GM18909 (cell line): ENCODE measurements around the gene ZNF398.

ENCODE experiments used
- ATAC-seq: cut with Tn5 transposase; IDR thresholded peaks from one replicate; pipeline ENCODE4 v1.9.1; 2021; ENCODE audit warnings: mild to moderate bottlenecking; ENCODE audit not compliant: unreplicated experiment, poor library complexity

ZNF398 gene

DNA sequence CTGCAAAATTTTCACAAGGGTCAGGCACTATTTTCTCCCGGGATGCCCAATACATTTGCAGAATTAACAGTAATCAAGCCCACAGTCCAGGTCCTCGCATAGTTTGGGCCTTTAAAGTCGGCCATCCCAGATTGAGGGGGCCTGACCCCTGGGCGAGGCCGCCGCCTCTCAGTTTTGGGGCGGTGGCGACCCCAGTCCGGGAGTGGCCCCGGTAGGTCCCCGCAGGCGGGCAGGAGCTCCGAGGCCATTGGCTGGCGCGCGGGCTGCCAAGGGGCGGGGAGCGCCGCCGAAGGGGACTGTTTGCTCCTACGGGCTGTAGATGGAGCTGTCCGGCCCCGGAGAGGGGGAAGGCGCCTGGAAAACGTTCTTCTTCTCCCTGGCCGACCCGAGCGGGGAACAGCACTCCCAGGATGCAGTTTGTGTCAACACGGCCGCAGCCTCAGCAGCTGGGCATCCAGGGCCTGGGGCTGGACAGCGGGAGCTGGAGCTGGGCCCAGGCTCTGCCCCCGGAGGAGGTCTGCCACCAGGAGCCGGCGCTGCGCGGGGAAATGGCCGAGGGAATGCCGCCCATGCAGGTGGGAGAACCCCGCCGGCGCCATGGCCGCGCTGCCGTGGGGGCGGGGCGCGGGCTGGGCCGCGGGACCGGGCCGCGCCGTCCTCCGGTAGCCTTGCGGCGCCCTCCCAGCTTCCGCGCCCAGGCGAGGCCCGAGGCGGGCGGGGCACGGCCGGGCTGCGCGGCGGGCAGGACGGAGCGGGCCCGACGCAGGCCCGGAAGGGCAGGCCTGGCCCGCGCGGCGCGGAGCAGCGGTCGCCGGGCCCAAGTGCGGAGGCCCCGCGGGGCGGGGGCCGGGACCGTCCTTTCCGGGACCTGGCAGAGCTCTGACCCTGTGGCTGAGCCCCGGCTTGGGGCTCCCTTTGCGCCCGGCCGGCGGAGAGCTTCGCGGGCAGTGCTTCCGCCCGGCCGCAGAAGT, 48.2 kb downstream of the ZNF398 start, which contains the start of gene ZNF282:
ZNF282 (plus strand) TSS at position 367 of the 971 bp plus-strand sequence; CDS start at position 411, 44 bp downstream.
- ATAC-seq: peak; percentile 91

DNA sequence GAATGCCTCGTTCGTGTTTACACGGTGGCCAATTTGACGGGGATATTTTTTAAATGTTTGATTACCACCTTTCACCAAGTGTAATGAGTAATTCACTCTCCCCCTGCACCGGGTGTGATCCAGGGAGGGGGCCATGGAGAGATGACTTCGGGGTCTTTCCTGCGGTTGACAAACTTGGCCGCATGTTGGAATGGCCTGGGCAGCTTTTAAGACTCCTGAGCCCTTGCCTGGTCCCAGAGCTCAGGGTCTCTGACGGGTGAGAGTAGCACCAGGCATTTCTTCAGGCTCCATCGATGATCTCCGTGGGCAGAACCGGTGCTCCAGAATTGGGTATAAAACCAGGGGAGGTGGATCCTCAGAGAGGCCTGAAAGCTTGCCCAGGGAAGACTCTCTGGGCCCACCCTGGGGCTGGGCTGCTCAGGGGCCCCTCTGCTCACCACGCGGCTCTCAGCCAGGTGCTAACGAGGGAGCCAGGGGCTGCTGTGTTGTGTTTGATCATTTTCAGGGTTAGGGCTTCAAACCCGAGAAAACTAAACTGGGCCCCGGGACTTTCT, 49.0 kb downstream of the ZNF398 start:
- ATAC-seq: peak; percentile 16

DNA sequence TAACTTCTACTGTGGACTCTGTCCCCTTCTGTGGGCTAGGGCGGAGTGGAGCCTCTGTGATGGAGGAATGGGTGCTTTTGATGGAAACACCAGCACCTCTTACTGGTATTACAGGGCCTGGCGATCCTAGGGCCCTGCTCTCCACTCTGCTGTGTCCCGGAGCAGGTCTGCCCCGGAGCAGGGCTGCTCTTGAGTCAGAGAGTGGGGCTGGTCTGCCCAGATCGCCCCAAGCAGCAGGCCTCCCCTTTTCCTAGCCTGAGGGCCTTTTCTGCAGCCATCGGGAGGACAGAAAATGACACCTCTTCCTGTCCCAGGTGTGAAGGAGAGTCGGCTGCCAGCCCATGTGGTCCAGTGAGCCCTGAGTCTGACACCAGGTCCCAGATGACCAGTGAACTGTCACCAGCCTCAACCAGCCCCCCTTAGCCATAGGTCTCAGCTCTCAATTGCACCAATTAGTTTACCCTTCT, 49.5 kb downstream of the ZNF398 start:
- ATAC-seq: peak; percentile 20

DNA sequence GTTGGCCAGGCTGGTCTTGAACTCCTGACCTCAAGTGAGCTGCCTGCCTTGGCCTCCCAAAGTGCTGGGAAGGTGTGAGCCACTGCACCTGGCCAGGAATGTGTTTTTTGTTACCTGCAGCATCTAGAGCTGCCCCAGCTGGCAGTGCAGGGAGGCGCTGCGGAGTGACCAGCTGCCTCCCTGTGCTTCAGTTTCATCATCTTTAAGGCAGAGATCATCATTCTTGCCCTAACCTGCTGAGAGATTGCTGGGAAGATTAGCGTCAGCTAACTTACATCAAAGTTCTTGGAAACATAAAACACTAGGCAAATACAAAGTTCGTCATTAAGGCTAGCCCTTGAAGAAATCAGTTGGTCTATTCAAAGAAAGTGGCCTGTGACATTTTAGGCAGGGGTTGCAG, 50.4 kb downstream of the ZNF398 start:
- ATAC-seq: no peak

GRCh38 chr7:149198161-149198816, 51.0 kb downstream of the ZNF398 start:
- ATAC-seq: no peak

DNA sequence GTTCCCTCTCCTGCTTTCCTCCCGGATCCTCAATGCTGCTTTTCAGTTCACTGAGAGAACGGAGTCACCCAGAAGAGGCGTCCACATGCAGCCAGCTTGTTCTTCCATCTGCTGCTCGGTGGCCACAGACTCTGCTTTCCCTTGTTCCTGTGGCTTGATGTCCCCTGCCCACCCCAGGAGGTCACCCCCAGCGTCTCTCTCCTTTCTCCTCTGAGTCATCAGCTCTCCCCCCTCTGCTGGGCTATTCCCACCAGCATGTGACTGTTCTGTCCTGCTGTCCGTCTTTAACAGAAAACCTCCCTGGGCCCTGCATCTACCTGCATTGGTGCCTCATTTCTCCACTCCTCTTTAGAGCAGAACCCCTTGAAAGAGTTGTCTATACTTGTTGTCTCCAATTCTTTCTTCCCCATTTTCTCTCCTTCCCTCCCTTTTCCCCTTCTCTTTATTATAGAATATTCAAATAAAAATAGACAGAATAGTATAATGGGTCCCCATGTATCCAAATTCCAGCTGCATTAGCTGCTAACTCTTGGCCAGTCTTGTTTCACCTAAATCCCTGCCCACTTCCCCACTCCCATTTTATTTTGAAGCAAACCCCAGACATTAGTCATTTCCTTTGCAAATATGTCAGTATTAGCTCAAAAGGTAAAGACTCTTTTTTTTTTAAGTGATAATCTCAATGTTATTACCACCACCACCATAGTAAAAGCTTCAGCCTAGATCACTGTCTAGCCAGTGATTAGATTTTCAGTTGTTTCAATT, 52.2 kb downstream of the ZNF398 start:
- ATAC-seq: no peak

DNA sequence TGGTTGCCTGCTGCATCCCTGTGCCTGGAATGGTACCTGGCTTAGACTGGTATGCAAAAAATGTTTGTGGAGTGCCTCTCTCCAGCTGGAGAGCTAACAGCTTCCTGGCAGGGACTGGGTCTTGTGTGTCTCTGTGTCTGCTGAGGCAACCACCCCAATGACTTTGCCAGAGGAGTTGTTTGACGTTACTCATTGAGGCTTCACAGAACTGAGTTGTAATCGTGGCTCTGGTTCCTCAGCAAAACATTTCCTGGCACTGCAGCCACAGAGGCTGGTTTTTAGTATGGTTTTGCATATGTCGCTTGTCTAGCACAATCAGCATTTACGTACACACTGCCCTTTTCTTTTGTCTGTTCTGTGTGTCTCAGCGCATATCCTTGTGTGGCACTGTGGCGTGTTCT, 55.6 kb downstream of the ZNF398 start:
- ATAC-seq: no peak

DNA sequence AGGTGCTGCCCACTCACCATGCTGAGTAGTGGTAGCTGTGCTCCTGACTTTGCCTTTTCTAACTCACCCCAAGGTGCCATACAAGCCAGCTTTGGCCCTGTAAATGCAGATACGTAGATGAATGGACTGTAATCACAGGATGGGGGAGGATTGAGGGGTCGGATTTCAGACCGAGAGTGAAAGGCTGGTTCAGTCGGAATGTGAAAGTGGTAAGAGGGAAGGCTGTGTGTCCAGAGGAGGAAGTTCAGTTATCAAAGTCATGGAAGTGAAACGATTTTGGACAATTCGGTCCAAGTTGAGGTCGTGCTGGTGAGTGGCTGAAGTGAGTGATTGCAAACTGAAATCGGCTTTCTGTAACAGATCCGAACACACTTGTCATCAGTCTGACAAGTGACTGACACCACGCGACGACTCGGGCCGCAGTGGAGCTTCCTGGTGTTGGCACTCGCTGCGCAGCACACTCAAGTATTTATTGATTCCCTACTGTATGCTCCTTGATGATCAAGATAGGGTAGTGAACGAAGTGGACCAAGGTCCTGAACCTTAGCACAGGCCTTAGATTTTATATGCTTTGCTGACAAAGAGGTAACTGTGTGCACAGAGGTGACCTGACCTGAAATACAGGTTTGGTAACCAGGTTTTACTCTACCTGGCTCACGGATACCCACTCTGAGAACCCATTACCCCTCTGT, 58.6 kb downstream of the ZNF398 start:
- ATAC-seq: no peak

GRCh38 chr7:149207324-149208035, 60.2 kb downstream of the ZNF398 start:
- no peak for ATAC-seq

- ATAC-seq: no peak
These were observed 62.4 kb downstream of the ZNF398 start for GRCh38 chr7:149209518-149210269.

GRCh38 chr7:149210551-149210950, 63.3 kb downstream of the ZNF398 start:
- ATAC-seq: no peak

DNA sequence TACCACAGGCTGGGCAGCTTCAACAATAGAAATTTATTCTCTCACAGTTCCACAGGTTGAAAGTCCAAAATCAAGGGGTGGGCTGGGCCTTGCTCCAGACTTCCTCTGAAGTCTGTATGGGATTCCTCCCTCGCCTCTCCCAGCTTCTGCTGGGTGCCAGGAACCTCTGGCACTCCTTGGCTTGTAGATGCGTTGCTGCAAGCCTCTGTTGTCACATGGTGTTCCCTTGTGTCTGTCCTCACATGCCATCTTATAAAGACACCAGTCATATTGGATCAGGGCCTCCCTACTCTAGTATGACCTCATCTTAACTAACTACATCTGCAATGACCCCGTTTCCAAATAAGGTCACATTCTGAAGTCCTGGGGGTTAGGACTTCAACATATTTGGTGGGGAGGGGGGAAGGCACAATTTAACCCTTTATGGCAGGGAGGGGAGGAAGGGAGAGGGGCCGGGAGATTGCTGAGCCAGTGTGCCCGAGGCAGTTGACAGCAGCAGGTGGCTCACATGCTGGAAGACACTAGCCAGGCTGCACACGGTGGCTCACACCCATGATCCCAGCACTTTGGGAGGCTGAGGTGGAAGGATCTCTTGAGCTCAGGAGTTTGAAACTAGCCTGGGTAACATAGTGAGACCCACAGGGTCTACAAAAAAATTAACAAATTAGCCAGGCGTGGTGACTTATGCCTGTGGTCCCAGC, 66.9 kb downstream of the ZNF398 start:
- ATAC-seq: no peak

DNA sequence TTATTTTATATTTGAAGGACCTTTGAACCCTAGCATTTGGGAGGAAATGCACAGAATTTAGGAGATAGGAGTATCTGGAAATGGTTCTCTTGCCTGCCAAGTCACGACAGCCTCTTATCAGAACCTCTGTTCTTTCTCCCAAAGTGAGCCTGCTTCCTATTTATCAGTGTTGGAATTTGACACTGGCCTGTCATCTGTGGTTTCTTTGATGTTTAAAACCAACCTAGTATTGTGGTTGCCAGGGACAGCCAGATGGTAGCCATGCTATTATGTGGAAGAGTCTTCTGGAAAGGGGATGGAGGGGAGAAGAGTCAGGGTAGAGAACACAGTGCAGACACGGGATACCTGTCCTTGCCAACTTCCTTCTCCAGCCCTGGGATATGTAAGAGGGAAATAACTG, 69.1 kb downstream of the ZNF398 start:
- no peak for ATAC-seq

- no peak for ATAC-seq
These were observed 70.3 kb downstream of the ZNF398 start for GRCh38 chr7:149217570-149217969.

- ATAC-seq: no peak
These were observed 71.5 kb downstream of the ZNF398 start for GRCh38 chr7:149218469-149219420.

DNA sequence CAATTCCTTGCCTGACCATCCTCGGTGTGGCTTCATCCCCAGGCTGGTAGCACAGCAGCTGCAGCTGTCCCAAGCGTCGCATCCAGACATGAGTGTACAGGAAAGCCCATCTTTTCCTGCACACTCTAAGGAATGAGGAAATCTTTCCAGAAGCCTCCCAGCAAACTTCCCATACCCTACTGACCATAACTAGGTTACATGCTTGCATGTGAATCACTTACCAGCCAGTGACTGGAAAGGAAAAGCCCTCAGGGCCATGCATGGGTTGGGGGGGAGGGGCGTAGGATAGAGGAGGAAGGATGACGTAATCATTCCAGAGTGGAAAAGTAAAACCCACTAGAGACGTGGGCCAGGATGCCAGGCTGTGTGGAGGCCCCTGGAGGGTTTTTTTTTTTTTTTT, 73.3 kb downstream of the ZNF398 start:
- no peak for ATAC-seq

DNA sequence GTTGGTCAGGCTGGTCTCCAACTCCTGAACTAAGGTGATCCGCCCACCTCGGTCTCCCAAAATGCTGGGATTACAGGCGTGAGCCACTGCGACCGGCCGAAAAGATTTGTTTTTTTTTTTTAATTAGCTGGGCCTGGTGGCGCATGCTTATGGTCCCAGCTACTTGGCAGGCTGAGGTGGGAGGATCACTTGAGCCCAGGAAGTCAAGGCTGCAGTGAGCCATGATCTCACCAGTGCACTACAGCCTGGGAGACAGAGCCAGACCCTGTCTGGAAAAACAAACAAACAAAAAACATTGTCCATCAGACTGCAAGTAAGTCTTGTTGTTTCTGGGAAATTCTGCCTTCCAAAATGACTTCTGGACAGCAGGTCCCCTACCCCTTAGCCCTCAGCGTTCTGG, 75.9 kb downstream of the ZNF398 start:
- no peak for ATAC-seq
